Bronchial epithelial cell (primary cell): ENCODE data around the gene PLD3. TPM values are rescaled to one million over a fixed set of nuclear protein-coding genes. Genes with fewer than 3 reads are reported as not detected.

Source experiments
- DNase-seq: peaks from one replicate; pipeline ENCODE4 v3.0.0-alpha.2; 2010; ENCODE audit warnings: low read depth
- FAIRE-seq: peaks from 2 replicates; lab custom pipeline; 2011; peaks lifted over from hg19 to GRCh38; lab: Jason Lieb, UNC
- H3K27me3 ChIP-seq: 2 replicates; pipeline ENCODE4 v1.5.1; 2011; ENCODE audit warnings: low read length; ENCODE audit not compliant: control insufficient read depth, insufficient read depth
- H3K36me3 ChIP-seq: 2 replicates; pipeline ENCODE4 v1.5.1; 2011; ENCODE audit warnings: low read length; ENCODE audit not compliant: control insufficient read depth, insufficient read depth
- H3K4me3 ChIP-seq: 2 replicates; pipeline ENCODE4 v1.5.1; 2011; ENCODE audit warnings: mild to moderate bottlenecking, low read depth, low read length, control low read depth
- CTCF ChIP-seq: IDR thresholded peaks from 2 replicates; pipeline ENCODE4 v1.5.1; 2011; ENCODE audit warnings: mild to moderate bottlenecking, moderate library complexity, low read length, control low read depth, inconsistent platforms; ENCODE audit not compliant: insufficient read depth, severe bottlenecking
- total RNA-seq: library from RNA; depleted of rRNA; stranded (reverse); fragments of >200 nt; gene quantifications from 2 replicates; pipeline ENCODE4 v1.2.1, GENCODE V29; 2014

The PLD3 gene
- total RNA-seq, 1 donor from 2014 or later = 162 TPM

- DNase-seq (no peak), FAIRE-seq (no peak)
- Histone ChIP-seq H3K36me3 (peaks cover 6% of the 10 kb centered on the region), H3K4me3 (no peak overlapping the region), H3K27me3 (no peaks in the 10 kb centered on the region)
- TF ChIP-seq CTCF = no peak
These were observed 12.3 kb downstream of the PLD3 start for GRCh38 chr19:40360708-40361241.

GRCh38 chr19:40362160-40362559 lies 13.7 kb downstream of the PLD3 start:
- TF ChIP-seq CTCF = no peak
- Histone ChIP-seq H3K27me3 (no peaks in the 10 kb centered on the region), H3K4me3 (no peak overlapping the region), H3K36me3 (peaks cover 13% of the 10 kb centered on the region)
- FAIRE-seq (no peak), DNase-seq (no peak)

GRCh38 chr19:40363069-40363468 lies 14.6 kb downstream of the PLD3 start:
- TF ChIP-seq CTCF = no peak

GRCh38 chr19:40365010-40365409 lies 16.5 kb downstream of the PLD3 start:
- H3K27me3 ChIP-seq = no peaks in the 10 kb centered on the region
- no peak for DNase-seq
- FAIRE-seq = no peak
- H3K36me3 ChIP-seq = peaks cover 16% of the 10 kb centered on the region
- no peak overlapping the region for H3K4me3 ChIP-seq
- TF ChIP-seq CTCF = no peak

More at GRCh38 chr19:40363069-40363468, 14.6 kb downstream of the PLD3 start:
- no peak overlapping the region for H3K4me3 ChIP-seq
- DNase-seq (no peak), FAIRE-seq (no peak)
- H3K36me3 ChIP-seq = peaks cover 16% of the 10 kb centered on the region
- no peaks in the 10 kb centered on the region for H3K27me3 ChIP-seq

- Histone ChIP-seq H3K36me3 (peaks cover 20% of the 10 kb centered on the region), H3K4me3 (peak overlapping the region; percentile 40), H3K27me3 (no peaks in the 10 kb centered on the region)
- no peak for TF ChIP-seq CTCF
- peak; percentile 49 for DNase-seq
- FAIRE-seq = no peak
These were observed 17.3 kb downstream of the PLD3 start for GRCh38 chr19:40365613-40366401.
